ENCODE measurements around the gene TEKT4. TPM values are rescaled to one million over a fixed set of nuclear protein-coding genes. Genes with fewer than 3 reads are reported as not detected.
"Not testable (repeated sequence)": the region's sequence is repeated elsewhere in the genome, so short reads cannot be mapped to it uniquely, and the experiment has no call there.

The TEKT4 gene
- total RNA-seq, 4 donors from 2014 or later = 0.22 to 0.88 (median 0.27) TPM; not detected in 1

DNA sequence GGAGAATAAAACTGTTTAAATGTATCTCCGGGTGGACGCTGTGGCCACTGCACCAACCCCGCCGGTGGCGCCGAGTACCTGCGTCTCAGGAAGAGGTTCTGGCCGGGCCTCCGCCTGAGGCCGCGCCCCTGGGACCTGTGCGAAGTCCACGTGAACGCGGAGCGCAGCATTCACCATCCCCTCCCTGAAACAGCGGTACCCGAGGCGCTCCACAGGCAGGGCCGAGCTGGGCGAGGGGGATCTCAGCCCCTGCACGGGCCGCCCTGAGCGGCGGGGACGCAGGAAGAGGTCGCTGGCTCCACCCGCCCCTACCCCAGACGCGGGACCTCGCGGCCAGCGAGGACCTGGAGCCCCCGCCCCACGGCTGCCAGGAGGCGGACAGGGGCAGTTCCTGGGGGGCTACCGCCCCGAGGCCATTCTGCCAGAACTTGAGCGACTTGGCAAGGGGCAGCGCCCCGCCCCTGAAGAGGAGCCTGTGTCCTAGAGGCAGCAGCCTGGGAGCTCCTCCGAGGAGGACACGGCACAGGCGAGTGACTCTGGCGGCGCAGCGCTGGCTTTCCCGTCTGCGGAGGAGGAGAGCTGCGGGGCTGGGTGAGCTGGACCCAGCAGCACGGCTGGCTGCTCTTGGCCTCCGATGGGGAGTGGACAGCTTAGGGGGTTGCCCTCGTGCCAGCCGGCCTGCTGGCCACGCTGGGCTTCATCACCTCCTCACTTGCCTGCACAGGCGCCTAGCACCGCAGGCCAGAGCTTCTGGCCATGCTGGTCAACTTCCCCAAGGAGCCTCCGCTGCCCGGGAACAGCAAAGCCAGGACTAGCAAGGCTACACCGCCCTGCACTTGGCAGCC, 9.7 kb upstream of the TEKT4 start:
- intact Hi-C loops (cut with DNase I) = no loop called here
- TF ChIP-seq, protein P1, sequence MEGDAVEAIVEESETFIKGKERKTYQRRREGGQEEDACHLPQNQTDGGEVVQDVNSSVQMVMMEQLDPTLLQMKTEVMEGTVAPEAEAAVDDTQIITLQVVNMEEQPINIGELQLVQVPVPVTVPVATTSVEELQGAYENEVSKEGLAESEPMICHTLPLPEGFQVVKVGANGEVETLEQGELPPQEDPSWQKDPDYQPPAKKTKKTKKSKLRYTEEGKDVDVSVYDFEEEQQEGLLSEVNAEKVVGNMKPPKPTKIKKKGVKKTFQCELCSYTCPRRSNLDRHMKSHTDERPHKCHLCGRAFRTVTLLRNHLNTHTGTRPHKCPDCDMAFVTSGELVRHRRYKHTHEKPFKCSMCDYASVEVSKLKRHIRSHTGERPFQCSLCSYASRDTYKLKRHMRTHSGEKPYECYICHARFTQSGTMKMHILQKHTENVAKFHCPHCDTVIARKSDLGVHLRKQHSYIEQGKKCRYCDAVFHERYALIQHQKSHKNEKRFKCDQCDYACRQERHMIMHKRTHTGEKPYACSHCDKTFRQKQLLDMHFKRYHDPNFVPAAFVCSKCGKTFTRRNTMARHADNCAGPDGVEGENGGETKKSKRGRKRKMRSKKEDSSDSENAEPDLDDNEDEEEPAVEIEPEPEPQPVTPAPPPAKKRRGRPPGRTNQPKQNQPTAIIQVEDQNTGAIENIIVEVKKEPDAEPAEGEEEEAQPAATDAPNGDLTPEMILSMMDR (IDR thresholded peaks at IDR 0.05) = no peak
- no peak for TF ChIP-seq POLR2A (IDR thresholded peaks at IDR 0.05)
- Histone ChIP-seq H3K4me3 (replicated peaks in 1 of 3) (peak overlapping the region in 1 of 3 donors; percentile 28), H3K4me1 (peaks cover 0 to 4% of the 10 kb centered on the region in 2 donors), H3K9me3 (no peaks in the 10 kb centered on the region), H3K36me3 (no peaks in the 10 kb centered on the region), H3K27ac (no peak overlapping the region), H3K27me3 (no peaks in the 10 kb centered on the region)
- 5 to 15% methylated on average over 18 to 21 of the region's 60 CpGs for WGBS, 2 donors
- peak; percentile 47 to 50 for DNase-seq

DNA sequence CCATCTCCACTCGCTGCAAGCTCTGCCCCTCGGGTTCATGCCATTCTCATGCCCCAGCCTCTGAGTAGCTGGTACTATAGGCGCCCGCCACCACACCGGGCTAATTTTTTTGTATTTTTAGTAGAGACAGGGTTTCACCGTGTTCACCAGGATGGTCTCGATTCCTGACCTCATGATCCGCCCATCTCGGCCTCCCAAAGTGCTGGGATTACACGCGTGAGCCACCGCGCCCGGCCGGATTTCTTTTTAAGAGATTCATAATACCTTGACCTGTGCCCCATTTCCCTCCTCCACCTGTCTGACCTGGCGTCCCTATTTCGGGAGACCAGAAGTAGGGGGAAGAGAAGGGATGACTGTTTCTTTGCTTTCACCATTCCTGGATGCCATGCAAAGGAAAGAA, 8.3 kb upstream of the TEKT4 start:
- 90 to 92% methylated on average over 17 of the region's 17 CpGs for WGBS, 2 donors
- H3K27ac ChIP-seq; intact Hi-C loops (cut with DNase I); H3K27me3 ChIP-seq; H3K9me3 ChIP-seq; DNase-seq; H3K4me3 ChIP-seq (replicated peaks in 1 of 3); H3K4me1 ChIP-seq; H3K36me3 ChIP-seq: not testable (repeated sequence)

DNA sequence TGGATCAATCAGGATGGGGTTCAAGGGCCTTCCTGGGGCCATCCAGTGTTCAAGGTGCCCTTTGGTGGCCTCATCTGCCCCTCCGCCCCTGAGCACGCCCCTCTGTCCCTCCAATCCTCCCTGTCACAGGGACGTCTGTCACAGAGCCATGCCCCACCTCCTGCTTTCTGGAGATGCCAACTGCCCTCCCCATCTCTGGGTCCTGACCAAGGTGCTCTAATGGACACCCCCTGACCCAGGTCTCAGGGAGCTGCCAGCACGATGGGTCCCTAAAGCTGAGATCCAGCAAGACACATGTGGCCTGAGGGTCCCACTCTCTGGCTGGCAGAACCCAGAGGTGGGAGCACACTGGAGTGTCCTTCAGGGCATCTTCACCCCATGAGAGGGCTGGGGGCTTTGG, 2.1 kb upstream of the TEKT4 start:
- Histone ChIP-seq H3K4me1 (peaks cover 0 to 14% of the 10 kb centered on the region in 2 donors), H3K27me3 (no peaks in the 10 kb centered on the region), H3K9me3 (no peaks in the 10 kb centered on the region), H3K4me3 (replicated peaks in 1 of 3) (no peak overlapping the region), H3K36me3 (no peaks in the 10 kb centered on the region), H3K27ac (no peak overlapping the region)
- intact Hi-C loops (cut with DNase I) = no loop called here
- no peak for DNase-seq
- 96 to 100% methylated on average over 4 of the region's 4 CpGs for WGBS, 2 donors
- TF ChIP-seq POLR2A (IDR thresholded peaks at IDR 0.05) = no peak
- TF ChIP-seq, protein P1 (IDR thresholded peaks at IDR 0.05) = no peak

DNA sequence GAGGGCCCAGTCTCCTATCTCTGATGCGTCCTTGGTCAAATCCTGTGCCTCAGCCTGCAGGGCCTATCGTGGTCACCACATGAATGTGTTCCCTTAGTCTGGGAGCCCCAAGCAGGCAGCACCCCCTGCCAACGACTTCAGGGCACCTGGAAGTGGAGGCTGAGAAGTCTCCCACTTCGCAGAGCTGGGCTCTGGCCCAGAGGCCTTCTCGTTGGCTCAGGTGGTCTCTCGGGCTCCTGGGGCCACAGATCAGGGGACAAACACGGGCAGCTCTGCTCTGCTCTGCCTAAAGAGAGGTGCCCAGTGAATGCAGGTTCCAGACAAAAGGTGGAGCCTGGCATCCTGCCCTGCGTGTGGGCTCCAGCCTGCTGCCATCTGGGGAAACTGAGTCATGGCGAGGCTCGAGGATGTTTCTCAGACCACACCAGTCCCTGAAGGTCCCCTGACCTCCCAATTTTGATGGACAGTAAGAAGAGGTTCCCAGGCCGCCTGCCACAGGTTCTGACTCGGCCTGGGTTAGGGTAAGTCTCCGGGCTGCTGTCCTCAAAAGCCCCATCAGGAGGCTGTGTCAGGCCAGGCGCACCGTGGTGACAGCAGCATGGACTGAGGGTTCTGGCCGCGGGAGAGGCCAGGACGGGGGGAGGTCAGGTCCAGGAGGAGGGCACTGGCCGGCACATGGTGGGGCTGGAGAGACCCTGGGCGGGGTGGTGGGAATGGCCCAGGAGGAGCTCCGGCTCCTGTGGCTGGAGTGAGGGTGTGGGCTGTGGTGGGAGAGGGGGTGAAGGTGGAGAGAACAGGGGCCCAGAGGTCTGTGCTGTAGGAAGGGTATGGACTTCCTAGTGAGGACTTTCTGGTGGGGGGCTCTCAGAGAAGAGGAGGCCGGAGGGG, 1.4 kb upstream of the TEKT4 start:
- no peak for TF ChIP-seq POLR2A (IDR thresholded peaks at IDR 0.05)
- no peak overlapping the region for H3K4me3 ChIP-seq (replicated peaks in 1 of 3)
- 80 to 83% methylated on average over 16 to 22 of the region's 22 CpGs for WGBS, 2 donors
- no peaks in the 10 kb centered on the region for H3K9me3 ChIP-seq
- intact Hi-C loops (cut with DNase I) = no loop called here
- no peaks in the 10 kb centered on the region for H3K36me3 ChIP-seq
- no peak for DNase-seq
- H3K27me3 ChIP-seq = no peaks in the 10 kb centered on the region
- H3K27ac ChIP-seq = no peak overlapping the region
- H3K4me1 ChIP-seq = peaks cover 0 to 18% of the 10 kb centered on the region in 2 donors

DNA sequence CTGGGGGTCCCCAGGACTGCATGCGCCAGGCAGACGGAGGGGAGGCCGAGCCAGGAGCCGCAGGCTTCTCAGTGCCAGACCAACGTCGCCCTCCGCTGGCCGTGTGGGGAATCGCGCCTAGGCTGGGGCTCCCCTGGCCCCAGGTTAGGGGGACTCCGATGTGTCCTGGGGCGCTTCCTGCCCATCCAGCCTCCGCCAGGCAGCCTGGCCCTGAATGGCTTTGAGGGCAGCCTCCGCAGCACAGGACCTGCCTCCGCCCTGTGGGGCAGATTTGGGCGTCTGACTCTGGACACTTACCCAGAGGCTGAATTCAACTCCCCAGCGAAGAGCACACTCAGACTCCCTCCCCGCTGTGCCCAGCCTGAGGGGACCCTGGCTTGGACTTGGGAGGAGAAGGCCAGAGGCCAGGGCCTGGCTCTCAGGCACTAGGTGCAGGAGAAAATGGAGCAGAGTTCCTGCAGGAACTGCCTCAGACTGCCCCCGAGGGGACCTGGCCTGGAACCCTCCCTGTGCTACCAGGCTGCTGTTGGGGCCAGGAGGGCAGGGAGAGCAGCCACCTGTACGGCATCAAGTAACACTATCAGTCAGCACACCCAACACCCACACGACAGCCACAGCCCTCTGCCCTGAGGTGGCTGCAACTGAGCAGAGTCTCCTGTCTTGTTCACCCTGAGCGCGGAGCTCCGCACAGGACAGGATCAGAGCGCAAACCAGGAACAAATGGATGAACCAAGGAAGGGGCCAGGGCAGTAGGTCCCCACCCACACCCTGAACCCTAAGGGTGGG, 597 bp upstream of the TEKT4 start:
- Histone ChIP-seq H3K27me3 (no peaks in the 10 kb centered on the region), H3K4me1 (peaks cover 0 to 18% of the 10 kb centered on the region in 2 donors), H3K36me3 (no peaks in the 10 kb centered on the region), H3K4me3 (replicated peaks in 1 of 3) (no peak overlapping the region), H3K9me3 (no peaks in the 10 kb centered on the region), H3K27ac (no peak overlapping the region)
- TF ChIP-seq, protein P1 (IDR thresholded peaks at IDR 0.05) = peak in 1 of 6 experiments; percentile 47
- TF ChIP-seq POLR2A (IDR thresholded peaks at IDR 0.05) = no peak
- intact Hi-C loops (cut with DNase I) = no loop called here
- 41 to 81% methylated on average over 9 to 17 of the region's 25 CpGs for WGBS, 2 donors
- DNase-seq = no peak

Data from thyroid gland (tissue), 4 donors.